Neural progenitor cell (in vitro differentiated cells): ENCODE results near the gene BUD13.

Experiments
- CTCF ChIP-seq: fragments of 200-600 bp; sonication (generic); IDR thresholded peaks from 2 replicates; pipeline ENCODE4 v1.5.1; 2017; ENCODE audit warnings: antibody characterized with exemption, mild to moderate bottlenecking
- EZH2 ChIP-seq: fragments of 200-600 bp; sonication (generic); IDR thresholded peaks from 2 replicates; pipeline ENCODE4 v1.6.1; 2017; ENCODE audit warnings: antibody characterized with exemption, mild to moderate bottlenecking, moderate library complexity
- EZH2phosphoT487 ChIP-seq: fragments of 200-600 bp; sonication (generic); IDR thresholded peaks from 2 replicates; pipeline ENCODE4 v1.6.1; 2017; ENCODE audit warnings: antibody characterized with exemption

DNA sequence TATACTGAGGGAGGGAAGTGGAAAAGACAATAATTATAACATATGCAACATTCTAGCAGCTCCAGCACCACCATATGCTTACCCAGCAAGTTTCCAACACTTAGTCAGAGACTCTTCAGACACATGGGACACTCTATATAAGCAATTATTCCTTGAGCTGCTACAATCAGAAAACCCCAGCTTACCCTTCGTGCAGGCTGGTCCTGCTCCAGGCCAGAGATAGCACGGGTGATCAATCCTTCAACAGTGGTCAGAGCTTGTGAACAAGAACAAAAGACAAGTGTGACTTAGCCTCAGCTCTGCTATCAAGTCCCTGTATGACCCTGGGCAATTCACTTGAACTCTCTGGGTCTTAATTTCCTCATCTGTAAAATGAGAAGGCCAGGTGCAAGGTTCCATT is 13.5 kb upstream of the BUD13 start:
- no peak for TF ChIP-seq CTCF
- TF ChIP-seq EZH2: no peak
- TF ChIP-seq EZH2phosphoT487: no peak
